ENCODE data around the gene ZFYVE27. TPM values are rescaled to one million over a fixed set of nuclear protein-coding genes. Genes with fewer than 3 reads are reported as not detected.
A peak's percentile ranks its signal among the peaks of the same experiment; 100 is the strongest.

Gene ZFYVE27
- total RNA-seq, 1 experiment from 2014 or later: 26.0 TPM

- no peak for DNase-seq (ENCODE audit: extremely low read depth, low read depth)
Measured at GRCh38 chr10:97743169-97743943, 6.4 kb downstream of the ZFYVE27 start.

- no peak for DNase-seq (ENCODE audit: extremely low read depth, low read depth)
Measured at GRCh38 chr10:97744405-97745035, 7.6 kb downstream of the ZFYVE27 start.

GRCh38 chr10:97747573-97747972, 10.6 kb downstream of the ZFYVE27 start:
- no peak for DNase-seq (ENCODE audit: extremely low read depth, low read depth)

GRCh38 chr10:97748116-97748515, 11.2 kb downstream of the ZFYVE27 start:
- no peak for DNase-seq (ENCODE audit: extremely low read depth, low read depth)

- no peak for DNase-seq (ENCODE audit: extremely low read depth, low read depth)
Measured at GRCh38 chr10:97752956-97753355, 16.0 kb downstream of the ZFYVE27 start.

- no peak for DNase-seq (ENCODE audit: extremely low read depth, low read depth)
Measured at GRCh38 chr10:97754726-97755125, 17.8 kb downstream of the ZFYVE27 start.

GRCh38 chr10:97755718-97756117, 18.8 kb downstream of the ZFYVE27 start:
- no peak for DNase-seq (ENCODE audit: extremely low read depth, low read depth)

- DNase-seq (ENCODE audit: extremely low read depth, low read depth): no peak
Measured at GRCh38 chr10:97757471-97757870, 20.5 kb downstream of the ZFYVE27 start.

- DNase-seq (ENCODE audit: extremely low read depth, low read depth): peak; percentile 58
Measured at GRCh38 chr10:97759158-97759887, 22.4 kb downstream of the ZFYVE27 start.

- no peak for DNase-seq (ENCODE audit: extremely low read depth, low read depth)
Measured at GRCh38 chr10:97759946-97760345, 23.0 kb downstream of the ZFYVE27 start.

GRCh38 chr10:97760461-97761257, 23.7 kb downstream of the ZFYVE27 start:
- no peak for DNase-seq (ENCODE audit: extremely low read depth, low read depth)

- no peak for DNase-seq (ENCODE audit: extremely low read depth, low read depth)
Measured at GRCh38 chr10:97761331-97761865, 24.5 kb downstream of the ZFYVE27 start.

- no peak for DNase-seq (ENCODE audit: extremely low read depth, low read depth)
Measured at GRCh38 chr10:97762056-97762455, 25.1 kb downstream of the ZFYVE27 start.

- DNase-seq (ENCODE audit: extremely low read depth, low read depth): no peak
Measured at GRCh38 chr10:97762816-97763215, 25.9 kb downstream of the ZFYVE27 start.

- DNase-seq (ENCODE audit: extremely low read depth, low read depth): no peak
Measured at GRCh38 chr10:97763411-97763810, 26.5 kb downstream of the ZFYVE27 start.

- DNase-seq (ENCODE audit: extremely low read depth, low read depth): no peak
Measured at GRCh38 chr10:97763947-97764346, 27.0 kb downstream of the ZFYVE27 start.

- no peak for DNase-seq (ENCODE audit: extremely low read depth, low read depth)
Measured at GRCh38 chr10:97764519-97764931, 27.6 kb downstream of the ZFYVE27 start.

- DNase-seq (ENCODE audit: extremely low read depth, low read depth): no peak
Measured at GRCh38 chr10:97765201-97765600, 28.3 kb downstream of the ZFYVE27 start.

GRCh38 chr10:97766106-97766810, 29.3 kb downstream of the ZFYVE27 start:
- DNase-seq (ENCODE audit: extremely low read depth, low read depth): no peak
